Loucy (cell line): ENCODE results near the gene ARVCF.

Experiments
- CTCF ChIP-seq: fragments of 200-600 bp; sonication (generic); conservative IDR thresholded peaks from 2 replicates; pipeline ENCODE4 v1.5.1; 2014; ENCODE audit warnings: mild to moderate bottlenecking, antibody characterized with exemption, low read length
- EZH2phosphoT487 ChIP-seq: fragments of 200-600 bp; IDR thresholded peaks from 2 replicates; pipeline ENCODE4 v1.6.1; 2018; ENCODE audit warnings: antibody characterized with exemption, mild to moderate bottlenecking, moderate library complexity, borderline replicate concordance

GRCh38 chr22:19966908-19967750, 49.5 kb downstream of the ARVCF start:
- no peak for TF ChIP-seq CTCF
- TF ChIP-seq EZH2phosphoT487 = no peak
